GM19099 (cell line): Measurements from ENCODE around the gene SMYD3.

Experiments
- POLR2A ChIP-seq: IDR thresholded peaks from 3 replicates; pipeline ENCODE4 v1.6.1; 2011; ENCODE audit warnings: low read depth; ENCODE audit not compliant: insufficient read length; ENCODE audit errors: extremely low read depth

The SMYD3 gene

GRCh38 chr1:245776139-245776538, 730.9 kb downstream of the SMYD3 start:
- TF ChIP-seq POLR2A: no peak

GRCh38 chr1:245774196-245774595, 732.9 kb downstream of the SMYD3 start:
- TF ChIP-seq POLR2A: no peak

- no peak for TF ChIP-seq POLR2A
Observed at GRCh38 chr1:245773344-245773743, 733.7 kb downstream of the SMYD3 start.

DNA sequence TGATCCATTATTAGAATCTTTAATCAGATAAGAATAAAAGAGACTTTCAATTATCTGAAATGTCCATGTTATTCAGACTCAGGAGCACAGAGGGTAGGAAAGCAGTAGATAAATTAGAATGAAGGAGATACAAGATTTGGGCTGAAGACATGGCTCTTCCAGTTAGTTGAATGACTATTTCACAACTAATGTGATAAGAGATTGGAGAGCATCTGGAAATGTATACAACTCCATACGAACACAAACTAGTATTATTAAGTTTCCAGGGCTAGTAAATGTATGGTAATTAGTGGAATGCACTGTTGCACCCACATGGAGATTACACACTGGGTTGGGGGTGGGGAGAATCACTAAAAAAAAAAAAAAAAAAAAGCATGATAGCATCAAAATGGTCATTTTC, 734.3 kb downstream of the SMYD3 start:
- no peak for TF ChIP-seq POLR2A

- no peak for TF ChIP-seq POLR2A
Observed at GRCh38 chr1:245772325-245772724, 734.8 kb downstream of the SMYD3 start.

DNA sequence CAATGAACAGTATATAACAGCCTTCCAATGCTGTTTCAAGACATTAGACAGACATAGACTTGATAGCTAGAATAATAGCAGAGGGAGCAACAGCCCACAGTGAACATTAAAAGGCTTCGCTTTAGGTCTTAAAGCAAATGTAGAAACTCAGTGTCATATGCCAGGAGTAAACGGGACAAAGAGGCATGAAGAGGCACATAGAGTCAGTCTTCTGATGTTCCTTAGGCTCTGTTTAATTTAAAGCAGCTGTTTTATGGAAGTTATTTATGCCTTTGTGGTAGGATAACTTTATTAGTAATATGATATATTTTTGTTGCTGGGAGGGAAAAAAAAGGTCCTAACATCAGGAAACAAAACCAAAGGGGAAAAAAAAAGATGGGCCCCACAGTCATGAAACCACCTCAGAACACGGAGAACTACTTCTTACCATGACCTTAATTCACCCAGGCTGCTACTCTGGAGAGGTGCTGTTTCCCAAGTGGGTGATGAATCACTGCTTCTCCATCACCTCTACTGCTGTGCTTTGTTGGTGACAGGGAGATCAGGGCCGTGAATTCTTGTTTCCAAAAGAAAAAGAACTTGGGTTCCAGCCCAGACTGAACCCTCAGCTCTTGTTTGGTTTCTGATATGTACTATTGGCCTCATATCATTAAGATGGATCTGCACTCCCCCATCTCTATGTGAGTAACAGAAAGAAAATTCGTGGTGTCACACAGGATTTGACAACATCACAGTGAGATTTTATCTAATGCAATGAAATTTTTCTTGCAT, 735.4 kb downstream of the SMYD3 start:
- TF ChIP-seq POLR2A: no peak

DNA sequence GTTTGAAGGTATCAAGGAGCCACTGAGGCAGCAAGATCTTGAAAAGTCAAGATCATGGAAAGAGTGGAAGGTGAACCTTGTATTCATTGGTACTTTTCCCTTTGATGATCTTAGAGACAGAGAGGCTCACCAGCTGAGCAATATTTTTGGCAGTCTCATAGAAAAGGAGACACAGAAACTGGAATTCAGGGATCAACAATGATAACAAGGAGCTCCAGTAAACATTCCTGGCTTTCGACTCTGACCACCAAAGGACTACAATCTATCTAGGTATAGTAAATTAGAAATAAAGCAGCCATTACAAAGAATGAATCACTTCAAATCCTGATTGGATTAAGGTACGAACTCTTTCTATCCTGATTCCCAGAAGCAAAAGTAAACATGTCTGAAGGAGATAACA, 736.9 kb downstream of the SMYD3 start:
- no peak for TF ChIP-seq POLR2A

DNA sequence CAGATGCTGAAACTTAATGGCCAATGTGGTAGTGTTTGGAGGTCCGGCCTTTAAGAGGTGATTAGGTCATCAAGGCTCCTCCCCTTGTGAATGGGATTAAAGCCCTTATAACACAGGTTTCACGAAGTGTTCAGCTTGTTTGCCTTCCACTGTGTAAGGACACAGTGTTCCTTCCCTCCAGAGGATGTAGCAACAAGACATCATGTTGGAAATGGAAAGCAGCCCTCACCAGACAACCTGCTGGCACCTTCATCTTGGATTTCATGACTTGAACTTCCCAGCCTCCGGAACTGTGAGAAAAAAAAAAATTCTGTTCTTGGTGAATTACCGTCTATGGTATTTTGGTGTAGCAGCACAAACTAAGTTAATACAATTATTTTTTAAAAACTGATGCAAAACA, 738.5 kb downstream of the SMYD3 start:
- no peak for TF ChIP-seq POLR2A

DNA sequence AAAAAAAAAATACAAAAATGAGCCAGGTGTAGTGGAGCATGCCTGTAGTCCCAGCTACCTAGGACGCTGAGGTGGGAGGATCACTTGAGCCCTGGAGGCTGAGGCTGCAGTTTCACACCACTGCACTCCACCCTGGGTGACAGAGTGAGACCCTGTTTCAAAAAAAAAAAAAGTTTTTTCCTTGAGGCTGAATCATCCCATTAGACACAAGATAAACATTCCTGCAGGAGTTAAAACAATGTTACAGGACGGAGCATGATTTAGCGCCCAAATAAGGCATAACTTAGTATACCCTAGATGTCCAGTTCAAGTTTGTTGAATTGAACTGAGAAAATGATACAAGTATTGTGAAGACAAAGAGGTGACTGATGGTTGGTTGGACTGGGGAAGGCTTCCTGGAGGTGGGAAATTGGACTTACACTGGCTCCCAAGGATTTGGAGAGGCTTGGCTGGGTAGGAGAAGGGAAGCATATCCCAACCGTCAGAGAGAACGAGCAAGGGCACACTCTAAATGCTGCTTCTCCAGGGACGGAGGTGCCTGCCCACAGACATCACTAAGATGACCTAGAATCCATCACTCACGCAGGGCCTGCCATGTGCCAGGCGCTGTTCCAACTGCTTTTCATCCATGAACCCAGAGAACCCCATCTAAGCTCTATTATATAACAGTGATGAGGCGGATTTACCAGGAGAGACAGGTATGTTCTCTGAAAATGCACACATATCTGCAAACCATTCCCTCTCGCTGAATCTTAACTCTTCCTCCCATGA, 741.7 kb downstream of the SMYD3 start:
- TF ChIP-seq POLR2A: no peak

GRCh38 chr1:245763873-245764331, 743.2 kb downstream of the SMYD3 start:
- TF ChIP-seq POLR2A: no peak

GRCh38 chr1:245762396-245762910, 744.6 kb downstream of the SMYD3 start:
- no peak for TF ChIP-seq POLR2A

DNA sequence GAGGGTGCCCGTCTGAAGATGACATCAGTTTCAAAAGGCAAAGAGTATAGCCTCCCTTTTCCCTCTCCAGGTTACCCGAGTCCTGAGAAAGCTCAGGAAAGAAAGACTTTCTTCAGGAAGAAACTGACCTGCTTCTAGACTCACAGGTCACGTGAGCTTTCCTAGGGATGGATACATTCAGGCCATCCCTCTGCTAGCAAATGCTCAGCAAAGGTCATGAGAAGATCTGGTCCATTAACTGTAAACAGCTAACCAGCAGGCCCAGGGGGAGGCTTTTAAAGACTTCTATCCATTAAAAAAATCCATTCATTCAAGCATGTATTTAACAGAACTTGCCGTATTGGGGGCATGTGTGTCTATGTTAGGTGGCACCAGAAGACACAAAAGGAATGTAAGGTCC, 746.8 kb downstream of the SMYD3 start:
- no peak for TF ChIP-seq POLR2A

DNA sequence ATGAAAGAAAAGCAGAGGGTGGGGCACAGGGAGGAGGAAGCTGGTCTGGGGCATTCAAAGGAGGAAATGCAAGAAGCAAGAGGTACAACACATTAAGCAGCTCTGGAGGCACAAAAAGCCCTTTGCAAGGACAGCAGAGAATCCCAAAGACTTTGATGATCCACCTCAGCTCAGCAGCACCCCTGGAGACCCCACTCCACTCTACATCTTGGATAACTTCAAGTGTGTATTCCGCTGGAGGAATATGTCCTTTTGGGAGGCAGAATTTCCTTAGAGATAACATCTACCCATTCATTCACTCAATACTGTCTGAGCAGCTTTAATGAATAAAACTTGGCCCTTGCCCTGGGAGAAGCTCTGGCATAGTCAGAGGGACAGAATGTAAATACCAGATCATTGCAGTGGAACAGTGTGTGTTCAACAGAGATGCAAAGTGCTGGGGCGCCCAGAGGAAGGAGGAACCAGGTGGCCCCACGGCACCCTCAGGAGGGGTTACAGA, 752.6 kb downstream of the SMYD3 start:
- TF ChIP-seq POLR2A: no peak

DNA sequence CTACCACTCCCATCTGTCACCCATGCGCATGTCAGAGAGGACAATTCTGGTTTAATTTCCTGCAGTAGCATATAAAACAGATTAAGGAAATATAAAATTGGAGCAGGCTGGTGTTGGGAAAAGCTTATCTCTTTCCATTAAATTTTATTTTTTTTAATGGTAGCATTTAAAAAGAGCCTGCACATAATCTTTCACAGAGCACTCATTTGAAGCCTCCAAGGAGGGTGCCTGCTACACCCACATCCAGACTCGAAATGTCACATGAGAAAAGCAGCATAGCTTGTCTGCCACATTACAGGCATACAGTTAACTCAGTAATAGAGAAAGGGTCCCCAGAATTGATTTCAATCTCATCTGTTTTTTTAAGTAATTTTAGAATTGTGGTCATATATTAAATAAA, 753.3 kb downstream of the SMYD3 start:
- no peak for TF ChIP-seq POLR2A

DNA sequence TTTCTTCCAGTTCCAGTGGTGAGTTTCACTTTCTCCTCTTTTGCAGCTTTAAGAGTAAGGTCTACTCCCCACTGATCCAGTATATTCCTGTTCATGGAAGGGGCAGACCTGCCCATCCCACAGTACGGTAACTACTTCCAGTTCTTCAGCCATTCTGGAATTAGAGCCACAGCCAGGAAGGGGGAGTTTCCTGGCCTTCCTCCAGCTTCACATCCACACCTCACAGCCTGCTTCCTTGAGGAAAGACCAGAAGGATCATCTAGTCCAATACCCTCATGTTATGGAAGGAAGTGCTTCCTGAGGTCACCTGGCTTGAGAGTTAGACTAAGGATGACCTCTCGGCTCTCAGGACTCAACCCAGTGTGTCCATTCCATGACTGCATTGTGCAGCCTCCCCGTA, 754.5 kb downstream of the SMYD3 start:
- no peak for TF ChIP-seq POLR2A
